ENCODE data around the gene SLC38A8.

The SLC38A8 gene

GRCh38 chr16:83967838-83968305 lies 74.7 kb downstream of the SLC38A8 start, which contains the start of gene NECAB2:
NECAB2 (plus strand) TSS chr16:83968244; CDS start chr16:83968649, 405 bp downstream.
- DNase-seq = no peak

- no peak for DNase-seq
These were observed 75.5 kb downstream of the SLC38A8 start for GRCh38 chr16:83967091-83967490.

- DNase-seq = no peak
These were observed 76.4 kb downstream of the SLC38A8 start for GRCh38 chr16:83966153-83966696.

- DNase-seq = no peak
These were observed 77.0 kb downstream of the SLC38A8 start for GRCh38 chr16:83965444-83966152.

- no peak for DNase-seq
These were observed 77.7 kb downstream of the SLC38A8 start for GRCh38 chr16:83964684-83965443.

- DNase-seq = no peak
These were observed 79.1 kb downstream of the SLC38A8 start for GRCh38 chr16:83963277-83964119.

- no peak for DNase-seq
These were observed 81.0 kb downstream of the SLC38A8 start for GRCh38 chr16:83961591-83961990.

- no peak for DNase-seq
These were observed 81.9 kb downstream of the SLC38A8 start for GRCh38 chr16:83960521-83961249.
